ENCODE data around the gene LIF. TPM values are rescaled to one million over a fixed set of nuclear protein-coding genes. Genes with fewer than 3 reads are reported as not detected.

Gene LIF
- total and polyA plus RNA-seq, 2 of the 4 experiments (the other 2 are of a cell fraction), result 130 to 214 TPM

- TF ChIP-seq SMC3 (IDR thresholded peaks at IDR 0.05; ENCODE audit: low read depth, low read length) (0 out of 2 replicates have a peak, but pooled peaks have one; percentile 24), CHD1 (IDR thresholded peaks at IDR 0.05; ENCODE audit: low read depth, low read length) (no peak)
These were observed 34.1 kb downstream of the LIF start (continued) for GRCh38 chr22:30212363-30212995.

DNA sequence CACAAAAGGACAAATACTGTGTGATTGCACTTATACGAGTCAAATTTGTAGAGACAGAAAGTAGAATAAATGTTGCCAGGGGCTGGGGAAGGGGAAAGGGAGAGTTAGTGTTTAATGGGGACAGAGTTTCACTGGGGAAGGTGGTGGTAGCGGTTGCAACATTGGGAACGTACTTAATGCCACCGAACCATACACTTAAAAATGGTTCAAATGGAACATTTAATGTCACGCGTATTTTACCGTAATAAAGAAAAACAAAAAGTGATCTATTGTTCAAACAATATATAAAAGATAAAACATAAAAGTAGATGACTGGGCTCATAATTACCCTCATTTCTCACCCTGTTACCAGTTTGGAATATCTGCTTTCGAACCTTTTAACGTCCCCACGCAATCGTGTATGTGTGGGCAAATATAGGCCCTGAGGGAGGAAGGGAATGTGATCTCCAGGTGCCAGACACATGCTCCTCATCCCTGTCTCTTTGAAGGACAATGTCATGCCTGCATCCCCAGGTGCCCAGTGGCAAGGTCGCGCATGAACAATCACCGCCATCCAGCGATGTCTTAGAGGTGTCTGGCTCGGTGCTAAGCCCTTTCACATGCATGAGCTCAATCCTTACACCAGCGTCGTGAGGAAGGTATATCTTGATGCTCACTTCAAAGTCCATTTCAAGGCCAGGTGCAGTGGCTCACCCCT lies 35.3 kb downstream of the LIF start:
- 95% methylated on average over 4 of the region's 18 CpGs; no CpG with 5 or more reads in 1 of the 2 experiments for WGBS, 2 experiments (ENCODE audit: extremely low coverage in 2 of 2, insufficient read length in 1 of 2)
- no peak overlapping the region for H2AFZ ChIP-seq (replicated peaks; ENCODE audit: low read length, poor library complexity)
- no peak overlapping the region for H3K4me2 ChIP-seq (ENCODE audit: low read depth, low read length)
- 0 out of 2 replicates have a peak overlapping the region, but pooled peaks have one; percentile 23 for H3K23ac ChIP-seq (ENCODE audit: low read depth, low read length)
- BruUV-seq (replicated peaks), result no TSS peak
- H4K91ac ChIP-seq (ENCODE audit: insufficient read depth, low read depth, low read length), result peak overlapping the region; percentile 85
- H3K14ac ChIP-seq (replicated peaks; ENCODE audit: low read depth, low read length), result peak overlapping the region; percentile 42
- H4K8ac ChIP-seq (ENCODE audit: low read depth in 2 of 2, low read length in 2 of 2), result peak overlapping the region; percentile 60 to 67
- peak overlapping the region; percentile 97 for H2AK5ac ChIP-seq (ENCODE audit: low read depth, low read length)
- H3K27ac ChIP-seq (ENCODE audit: insufficient read depth, low read length), result peak overlapping the region; percentile 34
- no peak for TF ChIP-seq RFX5 (IDR thresholded peaks at IDR 0.05; ENCODE audit: low read depth, low read length)
- TF ChIP-seq CEBPB (IDR thresholded peaks at IDR 0.05; ENCODE audit: low read depth, low read length), result no peak
- no peak for TF ChIP-seq RCOR1 (IDR thresholded peaks at IDR 0.05; ENCODE audit: insufficient replicate concordance, low read length)
- TF ChIP-seq BHLHE40 (IDR thresholded peaks at IDR 0.05; ENCODE audit: low read depth, low read length), result no peak
- TF ChIP-seq ELK1 (IDR thresholded peaks at IDR 0.05; ENCODE audit: borderline replicate concordance, low read depth, low read length), result no peak
- TF ChIP-seq FOS (IDR thresholded peaks at IDR 0.05; ENCODE audit: low read depth, low read length), result no peak
- no peak for TF ChIP-seq MAZ (IDR thresholded peaks at IDR 0.05; ENCODE audit: borderline replicate concordance, low read depth, low read length)
- TF ChIP-seq SMC3 (IDR thresholded peaks at IDR 0.05; ENCODE audit: low read depth, low read length), result no peak
- TF ChIP-seq CHD1 (IDR thresholded peaks at IDR 0.05; ENCODE audit: low read depth, low read length), result no peak
- TF ChIP-seq, protein P1, sequence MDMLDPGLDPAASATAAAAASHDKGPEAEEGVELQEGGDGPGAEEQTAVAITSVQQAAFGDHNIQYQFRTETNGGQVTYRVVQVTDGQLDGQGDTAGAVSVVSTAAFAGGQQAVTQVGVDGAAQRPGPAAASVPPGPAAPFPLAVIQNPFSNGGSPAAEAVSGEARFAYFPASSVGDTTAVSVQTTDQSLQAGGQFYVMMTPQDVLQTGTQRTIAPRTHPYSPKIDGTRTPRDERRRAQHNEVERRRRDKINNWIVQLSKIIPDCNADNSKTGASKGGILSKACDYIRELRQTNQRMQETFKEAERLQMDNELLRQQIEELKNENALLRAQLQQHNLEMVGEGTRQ (IDR thresholded peaks at IDR 0.05; ENCODE audit: low read depth, low read length), result no peak
- H3K4me3 ChIP-seq (ENCODE audit: insufficient read depth, low read depth, low read length), result no peak overlapping the region
- H2BK15ac ChIP-seq (ENCODE audit: low read depth, low read length), result peak overlapping the region; percentile 96
- ATAC-seq (ENCODE audit: low read depth), result no peak
- peak overlapping the region; percentile 80 for H3K18ac ChIP-seq (ENCODE audit: low read depth, low read length)
- in situ Hi-C loops (cut with MboI; ENCODE audit: low sequenced_read_pairs), result no loop called here
- H3K4me1 ChIP-seq (ENCODE audit: control insufficient read depth, insufficient read depth, low read length), result peaks cover 39% of the 10 kb centered on the region
- peak overlapping the region; percentile 91 for H2BK120ac ChIP-seq (ENCODE audit: low read depth, low read length)
- no peak overlapping the region for H3K56ac ChIP-seq (ENCODE audit: extremely low read depth, insufficient read depth, low read length)
- H3K4ac ChIP-seq (ENCODE audit: low read depth, low read length), result peak overlapping the region; percentile 87
- H3K79me1 ChIP-seq (ENCODE audit: low read depth in 1 of 2, low read length in 2 of 2), result 0 out of 4 replicates have a peak, but pooled peaks cover 0 to 15% of the 10 kb centered on the region in 2 experiments
- no peak overlapping the region for H2AK9ac ChIP-seq (replicated peaks; ENCODE audit: low read depth, low read length, poor library complexity)
- H3K27me3 ChIP-seq (ENCODE audit: control insufficient read depth, insufficient read depth, low read length), result no peaks in the 10 kb centered on the region
- dilution Hi-C loops (cut with HindIII; ENCODE audit: low sequenced_read_pairs, unreplicated experiment), result no loop called here
- H4K5ac ChIP-seq (ENCODE audit: low read depth, low read length), result peak overlapping the region; percentile 85
- H2BK20ac ChIP-seq (ENCODE audit: low read depth, low read length), result peak overlapping the region; percentile 91
- POLR2A ChIA-PET (ENCODE audit: unreplicated experiment), result interaction anchor here (0.6 to 1.1 kb wide), 2 partner anchors 36 to 1734 kb away, joined by 3 read pairs; partner anchors contain the start of gene LIF
- CTCF ChIA-PET, result no interaction called here
- no peak for DNase-seq
- intact Hi-C loops (cut with micrococcal nuclease), result no loop called here
- H3K9ac ChIP-seq (ENCODE audit: low read depth, low read length), result no peak overlapping the region
- H4K20me1 ChIP-seq (ENCODE audit: insufficient read depth, low read length), result no peaks in the 10 kb centered on the region
- no peaks in the 10 kb centered on the region for H3K36me3 ChIP-seq (ENCODE audit: control insufficient read depth, insufficient read depth, low read length)
- no peaks in the 10 kb centered on the region for H3K9me3 ChIP-seq (ENCODE audit: control insufficient read depth, insufficient read depth, low read length)
- H3K9me1 ChIP-seq (ENCODE audit: insufficient read depth, low read length), result peaks cover 35% of the 10 kb centered on the region
- H2BK5ac ChIP-seq (ENCODE audit: low read depth, low read length, poor library complexity, severe bottlenecking), result peak overlapping the region; percentile 62
